Measurements from ENCODE around the gene NUDT9.
"Not testable (repeated sequence)": the region's sequence is repeated elsewhere in the genome, so short reads cannot be mapped to it uniquely, and the experiment has no call there.

DNA sequence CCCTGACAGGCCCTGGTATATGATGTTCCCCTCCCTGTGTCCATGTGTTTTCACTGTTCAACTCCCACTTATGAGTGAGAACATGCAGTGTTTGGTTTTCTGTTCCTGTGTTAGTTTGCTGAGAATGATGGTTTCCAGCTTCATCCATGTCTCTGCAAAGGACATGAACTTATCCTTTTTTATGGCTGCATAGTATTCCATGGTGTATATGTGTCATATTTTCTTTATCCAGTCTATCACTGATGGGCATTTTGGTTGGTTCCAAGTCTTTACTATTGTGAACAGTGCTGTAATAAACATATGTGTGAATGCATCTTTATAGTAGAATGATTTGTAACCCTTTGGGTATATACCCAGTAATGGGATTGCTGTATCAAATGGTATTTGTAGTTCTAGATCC lies 60.9 kb downstream of the NUDT9 start:
- TF ChIP-seq, protein P1, sequence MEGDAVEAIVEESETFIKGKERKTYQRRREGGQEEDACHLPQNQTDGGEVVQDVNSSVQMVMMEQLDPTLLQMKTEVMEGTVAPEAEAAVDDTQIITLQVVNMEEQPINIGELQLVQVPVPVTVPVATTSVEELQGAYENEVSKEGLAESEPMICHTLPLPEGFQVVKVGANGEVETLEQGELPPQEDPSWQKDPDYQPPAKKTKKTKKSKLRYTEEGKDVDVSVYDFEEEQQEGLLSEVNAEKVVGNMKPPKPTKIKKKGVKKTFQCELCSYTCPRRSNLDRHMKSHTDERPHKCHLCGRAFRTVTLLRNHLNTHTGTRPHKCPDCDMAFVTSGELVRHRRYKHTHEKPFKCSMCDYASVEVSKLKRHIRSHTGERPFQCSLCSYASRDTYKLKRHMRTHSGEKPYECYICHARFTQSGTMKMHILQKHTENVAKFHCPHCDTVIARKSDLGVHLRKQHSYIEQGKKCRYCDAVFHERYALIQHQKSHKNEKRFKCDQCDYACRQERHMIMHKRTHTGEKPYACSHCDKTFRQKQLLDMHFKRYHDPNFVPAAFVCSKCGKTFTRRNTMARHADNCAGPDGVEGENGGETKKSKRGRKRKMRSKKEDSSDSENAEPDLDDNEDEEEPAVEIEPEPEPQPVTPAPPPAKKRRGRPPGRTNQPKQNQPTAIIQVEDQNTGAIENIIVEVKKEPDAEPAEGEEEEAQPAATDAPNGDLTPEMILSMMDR (IDR thresholded peaks at IDR 0.05), result not testable (repeated sequence)
- not testable (repeated sequence) for TF ChIP-seq POLR2A (IDR thresholded peaks at IDR 0.05)

Measured in thyroid gland (tissue), 4 donors.